H1 (cell line): ENCODE data around the gene SPOCK1. TPM values are rescaled to one million over a fixed set of nuclear protein-coding genes. Genes with fewer than 3 reads are reported as not detected.

Experiments used
- CTCF ChIA-PET: fragments of 300-600 bp; sonication (Branson Sonifier 250); formaldehyde crosslinking; loops from one replicate; lab custom pipeline; 2021; ENCODE audit not compliant: partially characterized antibody; lab: Charles Lee
- POLR2A ChIA-PET: fragments of 300-600 bp; sonication (Branson Sonifier 250); formaldehyde crosslinking; loops from one replicate; lab custom pipeline; 2021; ENCODE audit warnings: inconsistent platforms; ENCODE audit not compliant: partially characterized antibody; lab: Charles Lee
- DNase-seq, 2 experiments: peaks; one replicate each; pipeline versions ENCODE4 v3.0.0 to v3.0.0-alpha.2; 2010 to 2022; ENCODE audit warnings: low spot score in 2 of 2, low read depth in 1 of 2, mixed read lengths in 1 of 2
- FAIRE-seq: peaks from 2 replicates; lab custom pipeline; 2011; peaks lifted over from hg19 to GRCh38; lab: Jason Lieb, UNC
- H2AFZ ChIP-seq: 2 replicates; pipeline ENCODE4 v1.8.1; 2012; ENCODE audit warnings: low read length, inconsistent platforms
- H2AK5ac ChIP-seq: 2 replicates; pipeline ENCODE4 v1.6.1; 2013; ENCODE audit warnings: low read depth, low read length
- H2BK120ac ChIP-seq: replicated peaks from 2 replicates; pipeline ENCODE3; 2013; ENCODE audit warnings: low read depth, low read length, inconsistent platforms
- H2BK12ac ChIP-seq: 2 replicates; pipeline ENCODE4 v1.6.1; 2013; ENCODE audit warnings: low read depth, low read length
- H2BK15ac ChIP-seq: 2 replicates; pipeline ENCODE4 v1.6.1; 2013; ENCODE audit warnings: low read length
- H2BK20ac ChIP-seq: 2 replicates; pipeline ENCODE4 v1.6.1; 2013; ENCODE audit warnings: low read length
- H2BK5ac ChIP-seq: 2 replicates; pipeline ENCODE4 v1.6.1; 2013; ENCODE audit warnings: low read depth, low read length
- H3K14ac ChIP-seq: 2 replicates; pipeline ENCODE4 v1.6.1; 2013; ENCODE audit warnings: inconsistent platforms; ENCODE audit not compliant: insufficient read length
- H3K18ac ChIP-seq: 2 replicates; pipeline ENCODE4 v1.6.1; 2013; ENCODE audit warnings: low read length; ENCODE audit errors: extremely low read depth
- H3K23ac ChIP-seq: 2 replicates; pipeline ENCODE4 v1.6.1; 2013; ENCODE audit warnings: inconsistent platforms; ENCODE audit not compliant: insufficient read length
- H3K23me2 ChIP-seq: 2 replicates; pipeline ENCODE4 v1.6.1; 2013; ENCODE audit warnings: low read depth, low read length
- H3K27ac ChIP-seq: 2 replicates; pipeline ENCODE4 v1.6.1; 2011; ENCODE audit warnings: low read depth, low read length, inconsistent platforms
- H3K27me3 ChIP-seq, 4 experiments: replicated peaks in 1 of 4; 1 replicate in 1 of 4; 2 replicates in 3 of 4; pipeline versions ENCODE4 v1.6.1 to v1.8.1; 2011 to 2013; ENCODE audit warnings: low read length in 3 of 4, mild to moderate bottlenecking in 3 of 4, inconsistent platforms in 2 of 4, mixed read lengths in 2 of 4, moderate library complexity in 1 of 4; ENCODE audit not compliant: control insufficient read depth in 3 of 4, insufficient read depth in 3 of 4; ENCODE audit errors: extremely low read depth in 1 of 4
- H3K36me3 ChIP-seq, 4 experiments: 2 replicates each; pipeline versions ENCODE4 v1.6.1 to v1.8.1; 2011 to 2013; ENCODE audit warnings: mild to moderate bottlenecking in 4 of 4, low read length in 3 of 4, moderate library complexity in 2 of 4, control low read depth in 1 of 4, inconsistent platforms in 1 of 4; ENCODE audit not compliant: insufficient read depth in 4 of 4, control insufficient read depth in 2 of 4
- H3K4ac ChIP-seq: replicated peaks from 2 replicates; pipeline ENCODE3; 2013; ENCODE audit warnings: low read length, low read depth, mixed read lengths, inconsistent platforms; ENCODE audit not compliant: insufficient read length
- H3K4me1 ChIP-seq, 4 experiments: replicated peaks in 1 of 4; 1 replicate in 1 of 4; 2 replicates in 3 of 4; pipeline versions ENCODE4 v1.6.1 to v1.8.1; 2011 to 2013; ENCODE audit warnings: low read length in 3 of 4, inconsistent platforms in 2 of 4, mixed read lengths in 1 of 4; ENCODE audit not compliant: insufficient read depth in 4 of 4, control insufficient read depth in 3 of 4
- H3K4me2 ChIP-seq, 2 experiments: 2 replicates each; pipeline versions ENCODE4 v1.6.1 to v1.8.1; 2011 to 2013; ENCODE audit warnings: low read depth in 2 of 2, low read length in 2 of 2, control low read depth in 1 of 2, inconsistent platforms in 1 of 2, mild to moderate bottlenecking in 1 of 2; ENCODE audit not compliant: insufficient read depth in 1 of 2
- H3K4me3 ChIP-seq, 4 experiments: fragments of 200-600, 300-600 bp in 1 of 4; sonication (generic), shearing (Covaris generic), sonication (Bioruptor Twin) in 1 of 4; 2 replicates each; pipeline versions ENCODE4 v1.5.1 to v1.8.1; 2011 to 2016; ENCODE audit warnings: low read length in 4 of 4, low read depth in 3 of 4, control low read depth in 2 of 4, inconsistent platforms in 2 of 4, mild to moderate bottlenecking in 2 of 4, mixed read lengths in 1 of 4, moderate library complexity in 1 of 4; ENCODE audit not compliant: insufficient read depth in 2 of 4; ENCODE audit errors: extremely low read depth in 1 of 4
- H3K56ac ChIP-seq: replicated peaks from 2 replicates; pipeline ENCODE3; 2013; ENCODE audit warnings: low read depth, mild to moderate bottlenecking, mixed read lengths, low read length, inconsistent platforms; ENCODE audit not compliant: insufficient read length
- H3K79me1 ChIP-seq: 2 replicates; pipeline ENCODE4 v1.6.1; 2013; ENCODE audit warnings: low read depth, low read length, control low read depth
- H3K79me2 ChIP-seq, 2 experiments: 2 replicates each; pipeline versions ENCODE4 v1.6.1 to v1.8.1; 2012 to 2013; ENCODE audit warnings: low read length in 2 of 2, mild to moderate bottlenecking in 2 of 2, inconsistent platforms in 1 of 2; ENCODE audit not compliant: insufficient read depth in 2 of 2, control insufficient read depth in 1 of 2
- H3K9ac ChIP-seq, 4 experiments: replicated peaks in 1 of 4; 1 replicate in 1 of 4; 2 replicates in 3 of 4; pipeline versions ENCODE4 v1.6.1 to v1.8.1; 2011 to 2013; ENCODE audit warnings: low read depth in 3 of 4, low read length in 3 of 4, control low read depth in 2 of 4, mild to moderate bottlenecking in 2 of 4, moderate library complexity in 2 of 4, inconsistent platforms in 1 of 4; ENCODE audit errors: extremely low read depth in 1 of 4
- H3K9me3 ChIP-seq, 2 experiments: 2 replicates each; pipeline versions ENCODE4 v1.6.1 to v1.8.1; 2012 to 2013; ENCODE audit warnings: mild to moderate bottlenecking in 2 of 2, moderate library complexity in 2 of 2, control low read depth in 1 of 2, inconsistent platforms in 1 of 2, low read depth in 1 of 2, low read length in 1 of 2, mixed read lengths in 1 of 2; ENCODE audit not compliant: insufficient read depth in 2 of 2
- H4K20me1 ChIP-seq, 2 experiments: replicated peaks in 1 of 2; 2 replicates each; pipeline versions ENCODE3 to v1.8.1; 2011 to 2013; ENCODE audit warnings: inconsistent platforms in 2 of 2, low read length in 2 of 2, mild to moderate bottlenecking in 1 of 2; ENCODE audit not compliant: insufficient read depth in 2 of 2, control insufficient read depth in 1 of 2
- H4K5ac ChIP-seq: 2 replicates; pipeline ENCODE4 v1.6.1; 2013; ENCODE audit warnings: low read length, low read depth, mixed read lengths, inconsistent platforms; ENCODE audit not compliant: insufficient read length
- H4K8ac ChIP-seq: 2 replicates; pipeline ENCODE4 v1.8.0; 2013; ENCODE audit warnings: mild to moderate bottlenecking, moderate library complexity, low read length, inconsistent platforms; ENCODE audit not compliant: insufficient read depth; ENCODE audit errors: extremely low read depth
- H4K91ac ChIP-seq: replicated peaks from 2 replicates; pipeline ENCODE3; 2013; ENCODE audit warnings: low read length, mixed read lengths, inconsistent platforms; ENCODE audit not compliant: insufficient read length
- NANOG ChIP-seq: IDR thresholded peaks from 2 replicates; pipeline ENCODE4 v1.6.1; 2011; ENCODE audit warnings: low read length, low read depth, mild to moderate bottlenecking, inconsistent platforms; ENCODE audit not compliant: insufficient read depth, poor library complexity, severe bottlenecking
- RAD21 ChIP-seq, 2 experiments: IDR thresholded peaks in 1 of 2; conservative IDR thresholded peaks in 1 of 2; 2 replicates each; pipeline ENCODE4 v1.6.1; 2011; ENCODE audit warnings: low read depth in 2 of 2, low read length in 2 of 2, improper control_type of control experiment in 1 of 2, inconsistent platforms in 1 of 2, mild to moderate bottlenecking in 1 of 2, moderate library complexity in 1 of 2
- SIN3A ChIP-seq, 2 experiments: IDR thresholded peaks in 1 of 2; conservative IDR thresholded peaks in 1 of 2; 2 replicates each; pipeline ENCODE4 v1.6.1; 2011 to 2012; ENCODE audit warnings: low read length in 2 of 2, improper control_type of control experiment in 1 of 2, low read depth in 1 of 2, mild to moderate bottlenecking in 1 of 2
- WGBS, 2 experiments: shearing (Covaris generic) in 1 of 2; methylation state at CpG; one replicate each; pipeline versions ENCODE4 v1.1.6 to v1.1.7; 2013 to 2015; ENCODE audit warnings: low lambda C conversion rate in 2 of 2, mixed read lengths in 2 of 2, inconsistent platforms in 1 of 2, low coverage in 1 of 2, missing lambda C conversion rate in 1 of 2; ENCODE audit not compliant: insufficient replicate concordance in 2 of 2, insufficient coverage in 1 of 2, insufficient read length in 1 of 2; ENCODE audit errors: extremely low coverage in 1 of 2, missing lambda C conversion rate in 1 of 2; 5-methylcytosine and 5-hydroxymethylcytosine counted together
- polyA plus RNA-seq, 7 experiments: library from polyadenylated mRNA; depleted of rRNA in 3 of 7; stranded (reverse) in 5 of 7; unstranded in 2 of 7; fragments of >200 nt in 5 of 7; fragments of 200-250 nt in 2 of 7; gene quantifications; 1 replicate in 5 of 7; 2 replicates in 1 of 7; 4 replicates in 1 of 7; pipeline versions ENCODE4 v1.2.1 to v1.2.3, GENCODE V29; 2011 to 2013; ENCODE audit warnings: missing spikeins in 2 of 7, mixed read lengths in 2 of 7
- total RNA-seq: library from RNA; stranded (reverse); fragmentation: NEBNext Ultra II Directional; extraction: Animal tissue kit (Norgen Biotek cat#: 25700); gene quantifications from 2 replicates; pipeline ENCODE4 v1.2.1, GENCODE V29; 2021
- TF ChIP-seq, protein P1 (sequence below): IDR thresholded peaks from 2 replicates; pipeline ENCODE4 v1.6.1; 2012; ENCODE audit warnings: inconsistent platforms
- TF ChIP-seq, protein P2 (sequence below), 3 experiments: IDR thresholded peaks; 1 replicate in 2 of 3; 2 replicates in 1 of 3; pipeline versions ENCODE4 v1.5.1 to v1.6.1; 2011; ENCODE audit warnings: low read length in 3 of 3, mild to moderate bottlenecking in 3 of 3, inconsistent platforms in 2 of 3, low read depth in 1 of 3, moderate library complexity in 1 of 3; ENCODE audit not compliant: insufficient read depth in 1 of 3; ENCODE audit errors: control extremely low read depth in 1 of 3

SPOCK1 gene
- total and polyA plus RNA-seq, 2 of the 8 experiments (the other 6 are each of a cell fraction or from before 2014, with no cell fraction given) = 6.9 to 18.1 TPM

DNA sequence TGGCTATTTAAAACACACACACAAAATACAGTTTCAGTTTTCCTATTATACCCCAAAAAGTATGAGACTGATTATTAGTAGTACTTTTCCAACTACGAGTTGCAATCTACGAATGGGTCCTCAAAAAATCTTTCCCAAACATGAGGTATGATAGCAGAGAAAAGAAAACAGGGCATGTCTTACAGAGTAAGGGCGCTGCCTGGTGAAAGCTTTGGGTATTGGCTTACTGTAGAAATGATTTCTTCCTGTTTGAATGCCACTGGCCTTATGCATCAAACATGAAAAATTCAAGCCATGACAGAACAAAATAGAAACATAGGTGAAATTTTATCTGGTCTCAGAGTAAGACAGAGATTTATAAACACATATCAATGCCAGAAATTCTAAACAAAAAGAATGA, 448.0 kb downstream of the SPOCK1 start:
- WGBS, 2 experiments = 90% methylated on average over 3 of the region's 3 CpGs; no CpG with 5 or more reads in 1 of the 2 experiments
- no peak overlapping the region for H3K23ac ChIP-seq
- no peak overlapping the region for H2AFZ ChIP-seq

More for the DNA sequence above, 448.0 kb downstream of the SPOCK1 start:
- Histone ChIP-seq H3K56ac (no peak overlapping the region), H3K36me3 (no peaks in the 10 kb centered on the region), H3K14ac (no peak overlapping the region), H3K9me3 (no peaks in the 10 kb centered on the region), H3K79me2 (no peaks in the 10 kb centered on the region), H3K27me3 (no peaks in the 10 kb centered on the region), H2BK12ac (no peak overlapping the region), H2BK120ac (no peak overlapping the region), H4K91ac (no peak overlapping the region), H4K5ac (no peak overlapping the region), H3K9ac (no peak overlapping the region), H2BK20ac (no peak overlapping the region), H4K20me1 (no peaks in the 10 kb centered on the region), H3K27ac (no peak overlapping the region), H4K8ac (no peak overlapping the region), H2BK15ac (no peak overlapping the region), H3K79me1 (no peaks in the 10 kb centered on the region), H3K4me2 (no peak overlapping the region), H3K4ac (no peak overlapping the region), H3K4me3 (no peak overlapping the region), H2BK5ac (no peak overlapping the region), H2AK5ac (no peak overlapping the region), H3K4me1 (no peaks in the 10 kb centered on the region), H3K23me2 (no peaks in the 10 kb centered on the region), H3K18ac (no peak overlapping the region)
- ChIA-PET POLR2A (no interaction called here), CTCF (interaction anchor here (4.8 kb wide), 1 partner anchor 14 kb away, joined by 22 read pairs; no protein-coding TSS in a partner anchor)
- no peak for TF ChIP-seq NANOG
- TF ChIP-seq RAD21 (IDR thresholded peaks at IDR 0.05 in 1 of 2, conservative IDR thresholded peaks at IDR 0.05 in 1 of 2; ENCODE audit: low read depth in 2 of 2, low read length in 2 of 2) = peak; percentile 87 to 93
- TF ChIP-seq, protein P1, sequence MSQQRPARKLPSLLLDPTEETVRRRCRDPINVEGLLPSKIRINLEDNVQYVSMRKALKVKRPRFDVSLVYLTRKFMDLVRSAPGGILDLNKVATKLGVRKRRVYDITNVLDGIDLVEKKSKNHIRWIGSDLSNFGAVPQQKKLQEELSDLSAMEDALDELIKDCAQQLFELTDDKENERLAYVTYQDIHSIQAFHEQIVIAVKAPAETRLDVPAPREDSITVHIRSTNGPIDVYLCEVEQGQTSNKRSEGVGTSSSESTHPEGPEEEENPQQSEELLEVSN = 0 out of 2 replicates have a peak, but pooled peaks have one; percentile 44
- no peak for TF ChIP-seq SIN3A (conservative IDR thresholded peaks at IDR 0.05 in 1 of 2, IDR thresholded peaks at IDR 0.05 in 1 of 2; ENCODE audit: low read depth in 1 of 2, low read length in 2 of 2)
- TF ChIP-seq, protein P2, sequence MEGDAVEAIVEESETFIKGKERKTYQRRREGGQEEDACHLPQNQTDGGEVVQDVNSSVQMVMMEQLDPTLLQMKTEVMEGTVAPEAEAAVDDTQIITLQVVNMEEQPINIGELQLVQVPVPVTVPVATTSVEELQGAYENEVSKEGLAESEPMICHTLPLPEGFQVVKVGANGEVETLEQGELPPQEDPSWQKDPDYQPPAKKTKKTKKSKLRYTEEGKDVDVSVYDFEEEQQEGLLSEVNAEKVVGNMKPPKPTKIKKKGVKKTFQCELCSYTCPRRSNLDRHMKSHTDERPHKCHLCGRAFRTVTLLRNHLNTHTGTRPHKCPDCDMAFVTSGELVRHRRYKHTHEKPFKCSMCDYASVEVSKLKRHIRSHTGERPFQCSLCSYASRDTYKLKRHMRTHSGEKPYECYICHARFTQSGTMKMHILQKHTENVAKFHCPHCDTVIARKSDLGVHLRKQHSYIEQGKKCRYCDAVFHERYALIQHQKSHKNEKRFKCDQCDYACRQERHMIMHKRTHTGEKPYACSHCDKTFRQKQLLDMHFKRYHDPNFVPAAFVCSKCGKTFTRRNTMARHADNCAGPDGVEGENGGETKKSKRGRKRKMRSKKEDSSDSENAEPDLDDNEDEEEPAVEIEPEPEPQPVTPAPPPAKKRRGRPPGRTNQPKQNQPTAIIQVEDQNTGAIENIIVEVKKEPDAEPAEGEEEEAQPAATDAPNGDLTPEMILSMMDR (IDR thresholded peaks at IDR 0.05; ENCODE audit: control extremely low read depth in 1 of 3, insufficient read depth in 1 of 3, low read depth in 1 of 3, low read length in 3 of 3) = peak in 2 of 3 experiments; percentile 49 to 74; a peak in 2 of 4 replicates
- DNase-seq = no peak
- FAIRE-seq = peak; percentile 24
